Omental fat pad (tissue), 4 donors: Measurements from ENCODE around the gene LIX1L. TPM values are rescaled to one million over a fixed set of nuclear protein-coding genes. Genes with fewer than 3 reads are reported as not detected.

ENCODE experiments used
- ATAC-seq: fragments of 150-250 bp; one replicate; pipeline ENCODE4 v1.9.1; 2016; ENCODE audit warnings: mild to moderate bottlenecking, moderate library complexity; ENCODE audit not compliant: low FRiP score
- DNase-seq: peaks from one replicate; pipeline ENCODE4 v3.0.0-alpha.2; 2019; ENCODE audit warnings: low spot score
- CTCF ChIP-seq, 3 donors: fragments of 450-650 bp; IDR thresholded peaks; one replicate each; pipeline ENCODE4 v1.5.1; 2016 to 2017; ENCODE audit warnings: antibody characterized with exemption in 3 of 3, mild to moderate bottlenecking in 3 of 3, moderate library complexity in 2 of 3
- total RNA-seq, 4 donors: library from RNA; depleted of rRNA; stranded (reverse); fragments of >200 nt; gene quantifications; one replicate each; pipeline ENCODE4 v1.1.0, GENCODE V29; 2016

LIX1L gene
- total RNA-seq, 4 donors from 2014 or later = 15.4 to 34.0 (median 28.3) TPM

GRCh38 chr1:145956781-145957442 is 905 bp downstream of the LIX1L start:
- DNase-seq (no peak), ATAC-seq (no peak)

GRCh38 chr1:145956361-145956760 is 1.5 kb downstream of the LIX1L start:
- no peak for TF ChIP-seq CTCF (IDR thresholded peaks at IDR 0.05)
- DNase-seq (no peak), ATAC-seq (no peak)

More at GRCh38 chr1:145956781-145957442, 905 bp downstream of the LIX1L start:
- no peak for TF ChIP-seq CTCF (IDR thresholded peaks at IDR 0.05)

GRCh38 chr1:145955436-145955835 is 2.4 kb downstream of the LIX1L start:
- ATAC-seq = no peak
- DNase-seq = no peak

GRCh38 chr1:145953861-145954260 is 4.0 kb downstream of the LIX1L start:
- no peak for DNase-seq
- no peak for TF ChIP-seq CTCF (IDR thresholded peaks at IDR 0.05)
- no peak for ATAC-seq

More at GRCh38 chr1:145955436-145955835, 2.4 kb downstream of the LIX1L start:
- no peak for TF ChIP-seq CTCF (IDR thresholded peaks at IDR 0.05)

- no peak for TF ChIP-seq CTCF (IDR thresholded peaks at IDR 0.05)
- ATAC-seq = no peak
- DNase-seq = no peak
These were observed 4.9 kb downstream of the LIX1L start for GRCh38 chr1:145952903-145953302.

- TF ChIP-seq CTCF (IDR thresholded peaks at IDR 0.05) = no peak
These were observed 6.3 kb downstream of the LIX1L start for GRCh38 chr1:145951526-145951925.

GRCh38 chr1:145949219-145949618 is 8.6 kb downstream of the LIX1L start:
- ATAC-seq = no peak
- DNase-seq = no peak
- no peak for TF ChIP-seq CTCF (IDR thresholded peaks at IDR 0.05)

More at GRCh38 chr1:145951526-145951925, 6.3 kb downstream of the LIX1L start:
- ATAC-seq (no peak), DNase-seq (no peak)
